Mesenchymal stem cell (in vitro differentiated cells and primary cell): ENCODE measurements around the gene CDC42EP1.
"Not testable (repeated sequence)": the region's sequence is repeated elsewhere in the genome, so short reads cannot be mapped to it uniquely, and the experiment has no call there.

ENCODE experiments used
- DNase-seq: peaks from one replicate; pipeline ENCODE4 v3.0.0-alpha.2; 2013
- H2AFZ ChIP-seq: one replicate; pipeline ENCODE4 v1.6.1; 2013; ENCODE audit warnings: low read depth, mild to moderate bottlenecking, control low read depth, inconsistent platforms, low read length, moderate library complexity
- H2AK5ac ChIP-seq: 2 replicates; pipeline ENCODE4 v1.6.1; 2013; ENCODE audit warnings: low read length, moderate library complexity, mild to moderate bottlenecking, inconsistent platforms; ENCODE audit not compliant: severe bottlenecking
- H2BK120ac ChIP-seq: one replicate; pipeline ENCODE4 v1.6.1; 2013; ENCODE audit warnings: low read depth, mild to moderate bottlenecking, inconsistent platforms, low read length, moderate library complexity
- H2BK12ac ChIP-seq, 2 experiments: one replicate each; pipeline ENCODE4 v1.6.1; 2013; ENCODE audit warnings: inconsistent platforms in 2 of 2, low read length in 2 of 2, mild to moderate bottlenecking in 2 of 2, moderate library complexity in 2 of 2, control low read depth in 1 of 2
- H2BK15ac ChIP-seq: one replicate; pipeline ENCODE4 v1.6.1; 2013; ENCODE audit warnings: mild to moderate bottlenecking, low read depth, inconsistent platforms; ENCODE audit not compliant: poor library complexity, severe bottlenecking
- H2BK5ac ChIP-seq: 2 replicates; pipeline ENCODE4 v1.6.1; 2013; ENCODE audit warnings: low read depth, mild to moderate bottlenecking, low read length, control low read depth, inconsistent platforms; ENCODE audit not compliant: poor library complexity, severe bottlenecking
- H3K14ac ChIP-seq, 2 experiments: one replicate each; pipeline ENCODE4 v1.6.1; 2013; ENCODE audit warnings: inconsistent platforms in 2 of 2, low read length in 2 of 2, control low read depth in 1 of 2, mild to moderate bottlenecking in 1 of 2, moderate library complexity in 1 of 2
- H3K18ac ChIP-seq, 2 experiments: one replicate each; pipeline ENCODE4 v1.6.1; 2013; ENCODE audit warnings: inconsistent platforms in 2 of 2, low read length in 2 of 2, control low read depth in 1 of 2, low read depth in 1 of 2, mild to moderate bottlenecking in 1 of 2
- H3K23ac ChIP-seq, 2 experiments: one replicate each; pipeline ENCODE4 v1.6.1; 2013; ENCODE audit warnings: inconsistent platforms in 2 of 2, low read length in 2 of 2, mild to moderate bottlenecking in 2 of 2, moderate library complexity in 2 of 2, control low read depth in 1 of 2
- H3K27ac ChIP-seq: 2 replicates; pipeline ENCODE4 v1.5.1; 2013; ENCODE audit warnings: mild to moderate bottlenecking, moderate library complexity, low read length, control low read depth, inconsistent platforms; ENCODE audit not compliant: poor library complexity, severe bottlenecking
- H3K27me3 ChIP-seq, 2 experiments: 2 replicates each; pipeline versions ENCODE4 v1.6.1 to v1.7.0; 2013; ENCODE audit warnings: low read length in 2 of 2, mild to moderate bottlenecking in 2 of 2, moderate library complexity in 2 of 2, control low read depth in 1 of 2, inconsistent platforms in 1 of 2; ENCODE audit not compliant: control insufficient read depth in 1 of 2, insufficient read depth in 1 of 2
- H3K36me3 ChIP-seq, 2 experiments: 2 replicates each; pipeline versions ENCODE4 v1.6.1 to v1.7.0; 2013; ENCODE audit warnings: low read length in 2 of 2, control low read depth in 1 of 2, inconsistent platforms in 1 of 2, low read depth in 1 of 2, mild to moderate bottlenecking in 1 of 2; ENCODE audit not compliant: insufficient read depth in 2 of 2, control insufficient read depth in 1 of 2
- H3K4ac ChIP-seq, 2 experiments: one replicate each; pipeline ENCODE4 v1.6.1; 2013; ENCODE audit warnings: inconsistent platforms in 2 of 2, low read length in 2 of 2, mild to moderate bottlenecking in 2 of 2, moderate library complexity in 2 of 2, control low read depth in 1 of 2, low read depth in 1 of 2
- H3K4me1 ChIP-seq: 2 replicates; pipeline ENCODE4 v1.6.1; 2013; ENCODE audit warnings: low read depth, low read length, control low read depth; ENCODE audit not compliant: control insufficient read depth, insufficient read depth
- H3K4me2 ChIP-seq: 2 replicates; pipeline ENCODE4 v1.6.1; 2013; ENCODE audit warnings: low read length, mild to moderate bottlenecking, inconsistent platforms; ENCODE audit not compliant: poor library complexity, severe bottlenecking
- H3K4me3 ChIP-seq, 2 experiments: 2 replicates each; pipeline versions ENCODE4 v1.5.1 to v1.7.0; 2013; ENCODE audit warnings: low read length in 2 of 2, mild to moderate bottlenecking in 2 of 2, control low read depth in 1 of 2, low read depth in 1 of 2; ENCODE audit not compliant: insufficient read depth in 1 of 2
- H3K79me1 ChIP-seq: replicated peaks from 2 replicates; pipeline ENCODE4 v1.6.1; 2013; ENCODE audit warnings: mild to moderate bottlenecking, control low read depth, low read length, inconsistent platforms; ENCODE audit not compliant: poor library complexity, severe bottlenecking
- H3K9ac ChIP-seq: 2 replicates; pipeline ENCODE4 v1.7.0; 2013; ENCODE audit warnings: mild to moderate bottlenecking, low read length, moderate library complexity
- H3K9me3 ChIP-seq: 2 replicates; pipeline ENCODE4 v1.7.0; 2013; ENCODE audit warnings: mild to moderate bottlenecking, low read length; ENCODE audit not compliant: control insufficient read depth
- H4K8ac ChIP-seq: one replicate; pipeline ENCODE4 v1.6.1; 2013; ENCODE audit warnings: inconsistent platforms, mild to moderate bottlenecking, low read length, moderate library complexity
- H4K91ac ChIP-seq: one replicate; pipeline ENCODE4 v1.6.1; 2013; ENCODE audit warnings: mild to moderate bottlenecking, low read length, inconsistent platforms
- WGBS: methylation state at CpG from one replicate; pipeline ENCODE4 v1.1.7; 2013; ENCODE audit warnings: mixed read lengths; 5-methylcytosine and 5-hydroxymethylcytosine counted together

The CDC42EP1 gene

DNA sequence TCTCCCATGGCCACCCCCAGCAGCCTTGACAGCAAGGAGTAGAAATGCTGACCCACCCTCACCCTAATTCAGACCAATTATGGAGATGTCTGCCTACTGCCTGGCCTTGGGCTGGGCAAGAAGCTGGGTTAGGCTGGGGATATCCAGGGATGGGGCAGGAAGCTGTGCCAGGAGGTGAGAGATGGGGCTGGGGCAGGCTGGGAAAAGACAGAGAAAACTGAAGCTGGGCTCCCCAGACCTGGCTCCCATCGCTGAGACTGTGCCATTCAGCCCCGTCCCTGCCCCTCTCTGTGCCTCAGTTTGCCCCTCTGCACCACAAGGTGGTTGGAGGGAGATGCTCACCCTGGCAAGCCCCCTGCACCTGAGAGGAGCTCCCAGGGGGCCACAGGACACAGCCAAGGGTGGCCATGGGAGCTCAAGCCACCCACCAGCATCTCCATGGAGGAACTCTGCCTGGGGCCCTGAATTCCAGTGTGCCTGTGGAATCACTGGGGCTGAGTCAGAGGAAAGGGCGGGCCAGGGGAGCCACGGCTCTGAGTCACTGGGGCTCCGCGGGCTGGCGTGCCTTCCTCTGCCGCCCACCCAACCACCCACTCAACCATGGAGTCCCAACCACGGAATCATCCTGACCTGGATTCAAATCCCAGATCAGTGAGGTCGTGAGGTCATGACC, 35.1 kb upstream of the CDC42EP1 start:
- Histone ChIP-seq H2BK12ac (peak overlapping the region in 1 of 2 experiments; percentile 88), H2BK5ac (no peak overlapping the region), H3K79me1 (no peaks in the 10 kb centered on the region), H2AK5ac (peak overlapping the region; percentile 88), H3K27me3 (no peaks in the 10 kb centered on the region), H3K27ac (peak overlapping the region; percentile 65), H3K4ac (peak overlapping the region; percentile 16 to 58), H3K9ac (peak overlapping the region; percentile 73), H3K23ac (no peak overlapping the region), H3K36me3 (no peaks in the 10 kb centered on the region), H3K14ac (peak overlapping the region in 1 of 2 experiments; percentile 30), H3K9me3 (no peaks in the 10 kb centered on the region), H2BK15ac (peak overlapping the region; percentile 60), H3K4me1 (peaks cover 20% of the 10 kb centered on the region), H3K18ac (peak overlapping the region; percentile 58 to 69), H3K4me3 (peak overlapping the region in 1 of 2 experiments; percentile 51), H2AFZ (no peak overlapping the region), H3K4me2 (no peak overlapping the region), H2BK120ac (peak overlapping the region; percentile 29), H4K91ac (peak overlapping the region; percentile 70), H4K8ac (peak overlapping the region; percentile 80)
- DNase-seq, result peak; percentile 87
- WGBS, result 27% methylated on average over 9 of the region's 10 CpGs

DNA sequence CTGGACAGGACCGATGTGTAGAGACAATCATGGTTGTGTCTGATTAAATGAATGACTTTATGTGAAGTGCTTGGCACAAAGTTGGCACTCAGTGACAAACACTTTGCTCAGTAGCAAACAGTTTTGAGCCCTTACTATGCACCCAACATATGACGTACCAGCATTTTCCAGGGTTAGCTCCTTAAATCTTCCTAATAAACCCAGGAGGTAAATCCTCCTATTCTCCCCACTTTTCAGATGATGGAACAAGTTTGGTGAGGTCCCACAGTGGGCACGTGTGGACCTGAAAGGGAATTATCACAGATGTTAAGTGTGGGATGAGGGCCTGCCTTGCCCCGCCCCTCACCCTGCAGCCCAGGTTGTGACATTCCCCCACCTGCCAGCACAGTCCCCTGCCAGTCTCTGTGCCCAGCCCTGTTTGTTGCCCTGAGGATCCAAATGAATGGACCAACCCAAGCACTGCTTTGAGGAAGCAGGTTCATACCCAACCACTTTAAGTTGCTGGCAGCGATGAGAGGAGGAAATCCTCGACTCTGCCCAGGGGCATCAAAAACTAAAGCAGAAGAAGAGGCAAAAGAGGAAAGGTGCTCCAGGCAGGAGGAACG, 34.4 kb upstream of the CDC42EP1 start:
- Histone ChIP-seq H4K91ac (no peak overlapping the region), H3K4ac (no peak overlapping the region), H3K18ac (peak overlapping the region in 1 of 2 experiments; percentile 61), H3K4me3 (no peak overlapping the region), H2AK5ac (no peak overlapping the region), H2BK5ac (no peak overlapping the region), H3K79me1 (no peaks in the 10 kb centered on the region), H3K27me3 (no peaks in the 10 kb centered on the region), H3K4me1 (peaks cover 20% of the 10 kb centered on the region), H2AFZ (no peak overlapping the region), H3K4me2 (no peak overlapping the region), H4K8ac (no peak overlapping the region), H3K9ac (peak overlapping the region; percentile 50), H3K14ac (no peak overlapping the region), H2BK12ac (peak overlapping the region in 1 of 2 experiments; percentile 81), H3K36me3 (no peaks in the 10 kb centered on the region), H3K27ac (no peak overlapping the region), H3K9me3 (no peaks in the 10 kb centered on the region), H3K23ac (no peak overlapping the region), H2BK120ac (no peak overlapping the region), H2BK15ac (no peak overlapping the region)
- no peak for DNase-seq
- 73% methylated on average over 7 of the region's 7 CpGs for WGBS

DNA sequence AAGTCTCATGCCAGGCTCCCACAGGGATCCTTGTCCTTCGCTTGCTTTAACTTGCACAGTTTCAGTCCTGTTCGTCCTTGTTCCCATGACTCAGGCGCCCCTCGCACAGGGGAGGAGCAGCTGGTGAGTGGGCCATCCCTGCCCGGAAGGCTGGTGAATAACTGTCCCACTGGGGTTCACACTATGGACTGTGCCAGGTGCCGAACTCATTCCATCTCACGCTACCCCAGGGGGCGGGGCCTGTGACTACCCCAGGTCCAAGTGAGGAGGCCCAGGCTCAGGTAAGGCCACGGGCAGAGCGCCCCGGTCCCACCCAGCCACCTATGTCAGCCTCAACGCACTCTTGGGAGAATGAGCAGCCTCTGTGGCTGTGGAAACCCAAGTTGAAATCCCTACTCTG, 33.9 kb upstream of the CDC42EP1 start:
- H3K4me2 ChIP-seq, result no peak overlapping the region
- H3K36me3 ChIP-seq, result no peaks in the 10 kb centered on the region
- H3K14ac ChIP-seq, result no peak overlapping the region
- no peak overlapping the region for H4K8ac ChIP-seq
- 85% methylated on average over 12 of the region's 12 CpGs for WGBS
- peak overlapping the region in 1 of 2 experiments; percentile 61 for H3K18ac ChIP-seq
- H2BK5ac ChIP-seq, result no peak overlapping the region
- H2BK120ac ChIP-seq, result no peak overlapping the region
- peak overlapping the region; percentile 1 for H2BK15ac ChIP-seq
- H3K4ac ChIP-seq, result peak overlapping the region in 1 of 2 experiments; percentile 53
- H3K4me3 ChIP-seq, result no peak overlapping the region
- H3K23ac ChIP-seq, result no peak overlapping the region
- H2AFZ ChIP-seq, result no peak overlapping the region
- H3K9ac ChIP-seq, result peak overlapping the region; percentile 50
- no peaks in the 10 kb centered on the region for H3K27me3 ChIP-seq
- DNase-seq, result no peak
- H3K9me3 ChIP-seq, result no peaks in the 10 kb centered on the region
- no peaks in the 10 kb centered on the region for H3K79me1 ChIP-seq
- peaks cover 20% of the 10 kb centered on the region for H3K4me1 ChIP-seq
- no peak overlapping the region for H4K91ac ChIP-seq
- H2AK5ac ChIP-seq, result peak overlapping the region; percentile 46
- no peak overlapping the region for H3K27ac ChIP-seq
- H2BK12ac ChIP-seq, result peak overlapping the region in 1 of 2 experiments; percentile 72

DNA sequence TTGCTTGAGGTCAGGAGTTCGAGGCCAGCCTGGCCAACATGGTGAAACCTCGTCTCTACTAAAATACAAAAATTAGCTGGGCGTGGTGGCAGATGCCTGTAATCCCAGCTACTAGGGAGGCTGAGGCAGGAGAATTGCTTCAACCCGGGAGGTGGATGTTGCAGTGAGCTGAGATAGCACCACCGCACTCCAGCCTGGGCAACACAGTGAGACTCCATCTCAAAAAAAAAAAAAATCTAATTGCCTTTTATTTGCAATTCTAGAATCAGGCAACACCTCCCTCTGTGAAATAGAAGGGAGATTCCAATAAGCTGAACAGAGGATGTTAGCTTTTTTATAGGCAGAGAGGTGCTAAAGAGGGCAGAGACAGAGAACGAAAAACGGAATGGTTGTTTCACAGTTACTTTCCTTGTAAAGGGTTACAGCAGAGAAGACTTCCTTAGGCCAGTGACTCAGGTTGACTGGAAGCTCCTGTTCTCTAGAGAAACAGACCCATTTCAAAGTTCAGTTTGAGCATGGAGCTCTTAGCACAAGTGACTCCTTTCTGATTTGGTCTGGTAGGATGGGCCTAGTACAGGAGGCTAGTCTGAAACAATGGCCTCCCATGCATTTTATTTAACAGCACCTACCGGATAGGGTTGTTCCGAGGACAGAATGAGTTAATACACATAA, 33.1 kb upstream of the CDC42EP1 start:
- not testable (repeated sequence) for H4K8ac ChIP-seq, H3K14ac ChIP-seq, H3K23ac ChIP-seq, H2AK5ac ChIP-seq, H3K9me3 ChIP-seq, H2BK12ac ChIP-seq, H4K91ac ChIP-seq, H3K4me2 ChIP-seq, H3K27ac ChIP-seq, DNase-seq, H2AFZ ChIP-seq, H3K27me3 ChIP-seq, H2BK5ac ChIP-seq, H3K4me3 ChIP-seq, H2BK120ac ChIP-seq, H3K79me1 ChIP-seq, H3K18ac ChIP-seq, H2BK15ac ChIP-seq, H3K36me3 ChIP-seq, H3K4ac ChIP-seq
- Histone ChIP-seq H3K9ac (peak overlapping the region; percentile 12), H3K4me1 (peaks cover 20% of the 10 kb centered on the region)
- WGBS, result 97% methylated on average over 5 of the region's 9 CpGs
